Breast epithelium (tissue), 4 donors: Measurements from ENCODE around the gene HOXA11. TPM values are rescaled to one million over a fixed set of nuclear protein-coding genes. Genes with fewer than 3 reads are reported as not detected.

Experiments
- DNase-seq, 2 donors: peaks; one replicate each; pipeline ENCODE4 v3.0.0-alpha.2; 2019; ENCODE audit warnings: low spot score in 2 of 2
- H3K27ac ChIP-seq, 2 donors: fragments of 200-600 bp; sonication (generic) in 1 of 2; one replicate each; pipeline ENCODE4 v1.5.1; 2016 to 2019; ENCODE audit warnings: mild to moderate bottlenecking in 1 of 2
- H3K27me3 ChIP-seq, 2 donors: fragments of 200-600 bp; sonication (generic) in 1 of 2; one replicate each; pipeline versions ENCODE4 v1.5.1 to v1.6.0; 2017 to 2019; ENCODE audit warnings: control low read depth in 1 of 2, mild to moderate bottlenecking in 1 of 2
- H3K36me3 ChIP-seq: fragments of 200-600 bp; one replicate; pipeline ENCODE4 v1.5.1; 2019
- H3K4me1 ChIP-seq, 2 donors: fragments of 200-600 bp; sonication (generic); one replicate each; pipeline ENCODE4 v1.5.1; 2016 to 2019; ENCODE audit warnings: control low read depth in 1 of 2
- H3K4me3 ChIP-seq, 3 donors: fragments of 200-600 bp; sonication (generic); 1 replicate in 2 of 3; 2 replicates in 1 of 3; pipeline ENCODE4 v1.5.1; 2016 to 2019; ENCODE audit warnings: mild to moderate bottlenecking in 3 of 3, moderate library complexity in 2 of 3
- H3K9me3 ChIP-seq, 2 donors: fragments of 200-600 bp; sonication (generic) in 1 of 2; one replicate each; pipeline ENCODE4 v1.5.1; 2016 to 2019; ENCODE audit warnings: control low read depth in 1 of 2
- CTCF ChIP-seq, 3 donors: fragments of 450-650 bp; IDR thresholded peaks; one replicate each; pipeline ENCODE4 v1.5.1; 2016 to 2017; ENCODE audit warnings: antibody characterized with exemption in 3 of 3, mild to moderate bottlenecking in 3 of 3, moderate library complexity in 3 of 3
- POLR2A ChIP-seq: fragments of 450-650 bp; IDR thresholded peaks from one replicate; pipeline ENCODE4 v1.6.1; 2016; ENCODE audit warnings: antibody characterized with exemption, mild to moderate bottlenecking, moderate library complexity
- POLR2AphosphoS5 ChIP-seq, 3 donors: sonication (generic); formaldehyde crosslinking; IDR thresholded peaks; one replicate each; pipeline ENCODE4 v1.6.1; 2017; ENCODE audit warnings: antibody characterized with exemption in 3 of 3
- intact Hi-C: fragments of 100-400 bp; cut with DNase I; formaldehyde crosslinking; loops from one replicate; pipeline ENCODE4 v1.15.1; 2023; ENCODE audit warnings: low total_unique reads
- total RNA-seq, 3 donors: library from RNA; depleted of rRNA; stranded (reverse); fragments of >200 nt; gene quantifications; one replicate each; pipeline ENCODE4 v1.1.0, GENCODE V29; 2016

Gene HOXA11
- total RNA-seq, 3 donors from 2014 or later = 1.9 TPM; not detected in 2

- Histone ChIP-seq H3K4me1 (peaks cover 0 to 15% of the 10 kb centered on the region in 2 donors), H3K36me3 (no peaks in the 10 kb centered on the region), H3K27ac (no peak overlapping the region), H3K27me3 (peaks cover 16 to 89% of the 10 kb centered on the region in 2 donors), H3K9me3 (no peaks in the 10 kb centered on the region), H3K4me3 (no peak overlapping the region)
- no peak for TF ChIP-seq POLR2AphosphoS5 (IDR thresholded peaks at IDR 0.05)
- TF ChIP-seq CTCF (IDR thresholded peaks at IDR 0.05) = no peak
- no peak for TF ChIP-seq POLR2A
- intact Hi-C loops = no loop called here
- no peak for DNase-seq
Measured at GRCh38 chr7:27181795-27182275, 3.2 kb downstream of the HOXA11 start.

- H3K4me1 ChIP-seq = peaks cover 0 to 15% of the 10 kb centered on the region in 2 donors
- peaks cover 16 to 88% of the 10 kb centered on the region in 2 donors for H3K27me3 ChIP-seq
- H3K36me3 ChIP-seq = no peaks in the 10 kb centered on the region
- no peak for DNase-seq
- no peak for TF ChIP-seq POLR2A
- TF ChIP-seq CTCF (IDR thresholded peaks at IDR 0.05) = no peak
- no peak for TF ChIP-seq POLR2AphosphoS5 (IDR thresholded peaks at IDR 0.05)
- no peaks in the 10 kb centered on the region for H3K9me3 ChIP-seq
- H3K4me3 ChIP-seq = no peak overlapping the region
- H3K27ac ChIP-seq = no peak overlapping the region
- intact Hi-C loops = no loop called here
Measured at GRCh38 chr7:27180431-27181420, 4.3 kb downstream of the HOXA11 start.

DNA sequence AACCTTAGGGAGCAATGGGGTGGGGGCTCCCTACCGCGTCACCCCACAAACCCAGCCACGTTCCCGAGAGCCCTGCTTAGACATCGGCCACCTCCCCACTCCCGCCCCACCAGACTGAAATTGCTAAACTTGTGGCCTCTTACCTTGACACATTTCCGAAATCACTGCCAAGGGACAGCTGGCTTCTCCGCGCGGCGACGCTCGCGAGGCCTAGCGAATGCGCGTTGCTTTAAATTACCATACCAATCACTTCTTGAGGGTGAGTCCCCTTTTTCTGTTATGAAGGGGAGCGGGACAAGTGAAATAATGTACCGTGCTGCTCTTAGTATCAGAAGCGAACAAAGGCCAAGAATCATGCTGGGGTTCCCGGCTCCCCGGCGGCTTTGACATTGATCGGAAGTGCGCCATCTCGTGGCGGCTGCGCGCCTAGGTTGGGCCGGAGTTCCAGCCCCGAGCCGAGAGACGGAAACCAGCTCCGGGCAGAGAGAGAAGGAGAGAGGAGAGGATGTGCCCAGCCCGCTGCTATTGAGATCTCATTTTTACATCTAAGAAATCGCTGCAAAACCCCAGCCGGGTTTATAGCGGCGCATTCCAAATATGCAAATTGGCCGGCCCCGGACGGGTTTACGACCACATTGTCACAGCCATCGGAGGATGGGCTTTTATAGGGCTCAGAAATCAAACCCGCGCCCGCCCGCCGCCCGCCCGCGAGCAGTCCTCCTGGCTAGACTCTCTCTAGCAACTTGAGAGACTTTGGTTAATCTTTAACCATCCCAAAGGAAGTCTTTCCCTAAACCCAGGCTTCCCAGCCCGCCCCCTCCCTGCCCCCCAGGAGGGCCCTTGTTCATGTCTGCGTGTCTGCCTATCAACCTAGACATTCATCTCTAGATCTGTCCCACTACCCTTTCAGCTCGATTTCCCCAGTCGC, 5.3 kb downstream of the HOXA11 start:
- Histone ChIP-seq H3K36me3 (no peaks in the 10 kb centered on the region), H3K4me3 (peak overlapping the region in 2 of 3 donors; percentile 25 to 50), H3K27me3 (peaks cover 16 to 88% of the 10 kb centered on the region in 2 donors), H3K9me3 (no peaks in the 10 kb centered on the region), H3K4me1 (peaks cover 0 to 11% of the 10 kb centered on the region in 2 donors), H3K27ac (no peak overlapping the region)
- TF ChIP-seq POLR2AphosphoS5 (IDR thresholded peaks at IDR 0.05) (peak in 1 of 3 donors; percentile 10), CTCF (IDR thresholded peaks at IDR 0.05) (peak; percentile 26 to 68 (median 66)), POLR2A (no peak)
- intact Hi-C loops = loop anchor here (10.0 kb wide), 1 partner anchor 1325 kb away; no protein-coding TSS in a partner anchor
- peak in 1 of 2 donors; percentile 56 for DNase-seq

GRCh38 chr7:27179030-27179429, 6.0 kb downstream of the HOXA11 start:
- H3K4me1 ChIP-seq = peaks cover 0 to 4% of the 10 kb centered on the region in 2 donors
- TF ChIP-seq POLR2A (no peak), CTCF (IDR thresholded peaks at IDR 0.05) (no peak), POLR2AphosphoS5 (IDR thresholded peaks at IDR 0.05) (no peak)
- H3K27ac ChIP-seq = no peak overlapping the region
- peak overlapping the region in 1 of 3 donors; percentile 25 for H3K4me3 ChIP-seq
- H3K27me3 ChIP-seq = peaks cover 12 to 88% of the 10 kb centered on the region in 2 donors
- H3K36me3 ChIP-seq = no peaks in the 10 kb centered on the region
- no peak for DNase-seq
- no peaks in the 10 kb centered on the region for H3K9me3 ChIP-seq
- intact Hi-C loops = loop anchor here (10.0 kb wide), 1 partner anchor 1324 kb away; no protein-coding TSS in a partner anchor
